GM19193 (cell line): ENCODE data around the gene CENPB.

Experiments
- POLR2A ChIP-seq: IDR thresholded peaks from 4 replicates; pipeline ENCODE4 v1.6.1; 2011; ENCODE audit not compliant: insufficient read depth, insufficient read length; ENCODE audit errors: extremely low read depth

CENPB gene

GRCh38 chr20:3739054-3739925, 47.2 kb downstream of the CENPB start:
- no peak for TF ChIP-seq POLR2A

GRCh38 chr20:3738111-3739053, 48.2 kb downstream of the CENPB start:
- no peak for TF ChIP-seq POLR2A

- TF ChIP-seq POLR2A, result no peak
Measured at GRCh38 chr20:3735768-3736167, 50.8 kb downstream of the CENPB start.

- TF ChIP-seq POLR2A, result no peak
Measured at GRCh38 chr20:3734111-3734843, 52.3 kb downstream of the CENPB start.
